ENCODE measurements around the gene APLN. TPM values are rescaled to one million over a fixed set of nuclear protein-coding genes. Genes with fewer than 3 reads are reported as not detected.
A peak's percentile ranks its signal among the peaks of the same experiment; 100 is the strongest.

Gene APLN
- total and polyA plus RNA-seq, 2 experiments from 2014 or later, result 0.43 to 1.1 TPM

DNA sequence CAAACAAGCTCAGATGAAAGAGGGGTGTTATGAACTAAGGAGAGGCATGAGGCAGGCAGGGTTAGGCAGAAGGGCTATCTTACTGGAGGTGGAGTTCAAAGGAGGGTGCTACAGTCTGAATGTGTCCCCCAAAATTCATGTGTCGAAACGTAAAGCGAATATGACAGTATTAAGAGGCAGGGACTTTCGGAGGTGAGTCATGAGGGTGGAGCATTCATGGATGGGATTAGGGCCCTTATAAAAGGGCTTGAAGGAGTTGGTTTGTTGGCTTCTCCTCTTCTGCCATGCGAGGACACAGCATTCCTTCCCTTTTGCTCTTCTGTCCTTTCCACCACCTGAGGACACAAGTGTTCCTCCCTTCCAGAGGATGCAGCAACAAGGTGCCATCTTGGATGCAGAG is 22.9 kb downstream of the APLN start:
- WGBS, 2 experiments (ENCODE audit: low coverage in 1 of 2, low lambda C conversion rate in 2 of 2, missing lambda C conversion rate in 2 of 2), result 19 to 20% methylated on average over 5 of the region's 5 CpGs
- no peaks in the 10 kb centered on the region for H3F3A ChIP-seq (ENCODE audit: insufficient read depth)
- TF ChIP-seq EZH2 (IDR thresholded peaks at IDR 0.05; ENCODE audit: insufficient read depth, poor library complexity, severe bottlenecking) (no peak), EZH2phosphoT487 (IDR thresholded peaks at IDR 0.05; ENCODE audit: insufficient read depth, low read depth) (no peak)
- H3K79me2 ChIP-seq (ENCODE audit: insufficient read depth), result no peaks in the 10 kb centered on the region
- H4K20me1 ChIP-seq (ENCODE audit: insufficient read depth), result no peaks in the 10 kb centered on the region
- no peaks in the 10 kb centered on the region for H3K9me2 ChIP-seq (ENCODE audit: insufficient read depth)
- no peak overlapping the region for H3K9ac ChIP-seq
- H3K4me2 ChIP-seq (ENCODE audit: unreplicated experiment), result no peak overlapping the region
- H3K27me3 ChIP-seq (replicated peaks; ENCODE audit: insufficient read depth), result no peaks in the 10 kb centered on the region
- H2AFZ ChIP-seq, result no peak overlapping the region
- peak; percentile 31 for DNase-seq
- H3K36me3 ChIP-seq (ENCODE audit: low read depth), result no peaks in the 10 kb centered on the region
- peak overlapping the region; percentile 39; the same call in 1 of the 2 replicates for H3K27ac ChIP-seq
- no peak overlapping the region for H3K4me3 ChIP-seq
- in situ Hi-C loops (cut with MboI), result no loop called here
- H3K4me1 ChIP-seq (ENCODE audit: insufficient read depth), result no peaks in the 10 kb centered on the region
- H3K9me3 ChIP-seq (ENCODE audit: low read depth), result no peaks in the 10 kb centered on the region

DNA sequence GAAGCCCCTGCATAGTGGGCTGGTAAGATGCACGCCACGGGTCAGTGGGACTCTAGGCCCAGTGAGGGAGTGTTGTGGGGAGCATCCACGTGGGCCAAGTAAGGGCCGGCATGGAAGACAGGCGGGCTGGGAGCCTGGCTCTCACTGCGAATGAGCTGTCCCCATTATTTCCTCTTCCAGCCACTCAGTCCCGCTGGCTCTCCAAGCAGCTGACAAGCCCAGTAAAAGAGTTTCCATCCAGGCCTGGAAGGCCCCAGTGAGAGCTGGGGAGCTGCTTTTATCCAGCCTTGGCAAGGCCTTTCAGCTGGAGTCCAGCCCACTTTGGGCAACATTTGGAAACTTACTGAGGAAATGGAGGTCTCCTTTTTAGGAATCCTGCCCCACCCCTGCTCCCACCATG is 24.9 kb downstream of the APLN start:
- Histone ChIP-seq H2AFZ (no peak overlapping the region), H3K27ac (no peak overlapping the region), H3K4me1 (ENCODE audit: insufficient read depth) (no peaks in the 10 kb centered on the region), H3K9me2 (ENCODE audit: insufficient read depth) (no peaks in the 10 kb centered on the region), H3K9me3 (ENCODE audit: low read depth) (no peaks in the 10 kb centered on the region), H3K9ac (no peak overlapping the region), H3K79me2 (ENCODE audit: insufficient read depth) (no peaks in the 10 kb centered on the region), H3K36me3 (ENCODE audit: low read depth) (no peaks in the 10 kb centered on the region), H3K4me2 (ENCODE audit: unreplicated experiment) (no peak overlapping the region), H3K27me3 (replicated peaks; ENCODE audit: insufficient read depth) (no peaks in the 10 kb centered on the region), H3F3A (ENCODE audit: insufficient read depth) (no peaks in the 10 kb centered on the region), H4K20me1 (ENCODE audit: insufficient read depth) (no peaks in the 10 kb centered on the region), H3K4me3 (no peak overlapping the region)
- no peak for TF ChIP-seq EZH2 (IDR thresholded peaks at IDR 0.05; ENCODE audit: insufficient read depth, poor library complexity, severe bottlenecking)
- DNase-seq, result no peak
- 45 to 56% methylated on average over 6 to 7 of the region's 7 CpGs for WGBS, 2 experiments (ENCODE audit: low coverage in 1 of 2, low lambda C conversion rate in 2 of 2, missing lambda C conversion rate in 2 of 2)
- in situ Hi-C loops (cut with MboI), result loop anchor here (5.0 kb wide), 1 partner anchor 102 kb away; no protein-coding TSS in a partner anchor

DNA sequence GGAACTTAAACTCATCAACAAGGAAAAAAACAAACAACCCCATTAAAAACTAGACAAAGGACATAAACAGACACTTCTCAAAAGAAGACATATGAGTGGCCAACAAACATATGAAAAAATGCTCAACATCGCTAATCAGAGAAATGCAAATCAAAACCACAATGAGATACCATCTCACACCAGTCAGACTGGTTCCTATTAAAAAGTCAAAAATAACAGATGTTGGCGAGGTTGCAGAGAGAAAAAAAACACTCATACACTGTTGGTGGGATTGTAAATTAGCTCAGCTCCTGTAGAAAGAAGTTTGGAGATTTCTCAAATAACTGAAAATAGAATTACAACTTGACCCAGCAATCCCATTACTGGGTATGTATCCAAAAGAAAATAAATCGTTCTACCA is 28.7 kb downstream of the APLN start:
- H3K9me3 ChIP-seq (ENCODE audit: low read depth), result no peaks in the 10 kb centered on the region
- no peak overlapping the region for H2AFZ ChIP-seq
- WGBS, 2 experiments (ENCODE audit: low coverage in 1 of 2, low lambda C conversion rate in 2 of 2, missing lambda C conversion rate in 2 of 2), result 2 to 4% methylated on average over 3 of the region's 3 CpGs
- no peaks in the 10 kb centered on the region for H3K36me3 ChIP-seq (ENCODE audit: low read depth)
- no peaks in the 10 kb centered on the region for H3K4me1 ChIP-seq (ENCODE audit: insufficient read depth)
- TF ChIP-seq EZH2 (IDR thresholded peaks at IDR 0.05; ENCODE audit: insufficient read depth, poor library complexity, severe bottlenecking) (no peak), EZH2phosphoT487 (IDR thresholded peaks at IDR 0.05; ENCODE audit: insufficient read depth, low read depth) (no peak)
- H3F3A ChIP-seq (ENCODE audit: insufficient read depth), result no peaks in the 10 kb centered on the region
- H3K27ac ChIP-seq, result no peak overlapping the region
- DNase-seq, result no peak
- no peaks in the 10 kb centered on the region for H4K20me1 ChIP-seq (ENCODE audit: insufficient read depth)
- H3K4me2 ChIP-seq (ENCODE audit: unreplicated experiment), result no peak overlapping the region
- in situ Hi-C loops (cut with MboI), result loop anchor here (5.0 kb wide), 1 partner anchor 106 kb away; no protein-coding TSS in a partner anchor
- H3K9me2 ChIP-seq (ENCODE audit: insufficient read depth), result no peaks in the 10 kb centered on the region
- H3K27me3 ChIP-seq (replicated peaks; ENCODE audit: insufficient read depth), result no peaks in the 10 kb centered on the region
- H3K79me2 ChIP-seq (ENCODE audit: insufficient read depth), result no peaks in the 10 kb centered on the region
- no peak overlapping the region for H3K9ac ChIP-seq
- no peak overlapping the region for H3K4me3 ChIP-seq

DNA sequence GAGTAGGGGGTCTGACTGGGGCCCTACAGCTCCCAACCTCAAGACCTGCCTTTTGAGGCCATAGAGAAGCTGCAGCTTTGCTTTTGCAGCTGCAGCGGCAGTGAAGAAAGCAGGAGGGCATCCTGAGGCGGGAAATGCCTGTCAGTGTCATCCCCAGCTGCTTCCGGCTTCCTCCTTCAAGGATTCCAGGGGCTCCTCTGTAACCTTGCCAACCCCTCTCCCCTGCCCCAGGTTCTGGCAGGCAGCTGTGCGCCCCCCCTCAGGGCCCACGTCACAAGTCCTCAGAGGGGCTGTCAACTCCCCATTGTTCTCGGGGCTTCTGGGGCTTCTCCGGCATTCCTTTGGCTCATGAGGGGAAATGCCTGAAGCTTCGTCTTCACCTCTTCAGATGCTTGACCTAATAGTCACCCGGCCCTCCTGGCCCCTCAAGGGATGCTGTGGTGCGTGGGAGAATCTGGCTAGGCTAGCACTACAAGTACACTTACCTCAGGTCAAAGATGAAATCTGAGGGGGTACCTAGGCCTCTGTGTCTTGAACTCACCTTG is 31.9 kb downstream of the APLN start:
- H3K9me2 ChIP-seq (ENCODE audit: insufficient read depth), result no peaks in the 10 kb centered on the region
- 86 to 90% methylated on average over 2 to 10 of the region's 10 CpGs for WGBS, 2 experiments (ENCODE audit: low coverage in 1 of 2, low lambda C conversion rate in 2 of 2, missing lambda C conversion rate in 2 of 2)
- no peak overlapping the region for H3K9ac ChIP-seq

More for the DNA sequence above, 31.9 kb downstream of the APLN start:
- Histone ChIP-seq H3K27me3 (replicated peaks; ENCODE audit: insufficient read depth) (no peaks in the 10 kb centered on the region), H3K36me3 (ENCODE audit: low read depth) (no peaks in the 10 kb centered on the region), H2AFZ (no peak overlapping the region), H3K9me3 (ENCODE audit: low read depth) (no peaks in the 10 kb centered on the region), H4K20me1 (ENCODE audit: insufficient read depth) (no peaks in the 10 kb centered on the region), H3K4me2 (ENCODE audit: unreplicated experiment) (no peak overlapping the region), H3K79me2 (ENCODE audit: insufficient read depth) (no peaks in the 10 kb centered on the region), H3K27ac (no peak overlapping the region), H3F3A (ENCODE audit: insufficient read depth) (no peaks in the 10 kb centered on the region), H3K4me1 (ENCODE audit: insufficient read depth) (no peaks in the 10 kb centered on the region), H3K4me3 (no peak overlapping the region)
- TF ChIP-seq EZH2 (IDR thresholded peaks at IDR 0.05; ENCODE audit: insufficient read depth, poor library complexity, severe bottlenecking) (no peak), EZH2phosphoT487 (IDR thresholded peaks at IDR 0.05; ENCODE audit: insufficient read depth, low read depth) (no peak)
- no peak for DNase-seq
- in situ Hi-C loops (cut with MboI), result no loop called here

Measured in GM23248 (cell line).